ENCODE data around the gene SLC22A23. TPM values are rescaled to one million over a fixed set of nuclear protein-coding genes. Genes with fewer than 3 reads are reported as not detected.

SLC22A23 gene
- total and polyA plus RNA-seq, 2 experiments from 2014 or later, result 15.7 to 24.9 TPM

- peak overlapping the region; percentile 60 for H3K4me3 ChIP-seq
- H3K36me3 ChIP-seq, result no peaks in the 10 kb centered on the region
- DNase-seq (ENCODE audit: low read depth in 1 of 2, low spot score in 1 of 2), result peak; percentile 31 to 62
- no peak overlapping the region for H3K27ac ChIP-seq
- H3K4me1 ChIP-seq (ENCODE audit: low read depth), result peaks cover 18% of the 10 kb centered on the region
- TF ChIP-seq, protein P1, sequence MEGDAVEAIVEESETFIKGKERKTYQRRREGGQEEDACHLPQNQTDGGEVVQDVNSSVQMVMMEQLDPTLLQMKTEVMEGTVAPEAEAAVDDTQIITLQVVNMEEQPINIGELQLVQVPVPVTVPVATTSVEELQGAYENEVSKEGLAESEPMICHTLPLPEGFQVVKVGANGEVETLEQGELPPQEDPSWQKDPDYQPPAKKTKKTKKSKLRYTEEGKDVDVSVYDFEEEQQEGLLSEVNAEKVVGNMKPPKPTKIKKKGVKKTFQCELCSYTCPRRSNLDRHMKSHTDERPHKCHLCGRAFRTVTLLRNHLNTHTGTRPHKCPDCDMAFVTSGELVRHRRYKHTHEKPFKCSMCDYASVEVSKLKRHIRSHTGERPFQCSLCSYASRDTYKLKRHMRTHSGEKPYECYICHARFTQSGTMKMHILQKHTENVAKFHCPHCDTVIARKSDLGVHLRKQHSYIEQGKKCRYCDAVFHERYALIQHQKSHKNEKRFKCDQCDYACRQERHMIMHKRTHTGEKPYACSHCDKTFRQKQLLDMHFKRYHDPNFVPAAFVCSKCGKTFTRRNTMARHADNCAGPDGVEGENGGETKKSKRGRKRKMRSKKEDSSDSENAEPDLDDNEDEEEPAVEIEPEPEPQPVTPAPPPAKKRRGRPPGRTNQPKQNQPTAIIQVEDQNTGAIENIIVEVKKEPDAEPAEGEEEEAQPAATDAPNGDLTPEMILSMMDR (IDR thresholded peaks at IDR 0.05; ENCODE audit: low read depth, low read length), result no peak
- H3K27me3 ChIP-seq, result peaks cover 6% of the 10 kb centered on the region
- no peaks in the 10 kb centered on the region for H3K9me3 ChIP-seq (ENCODE audit: low read depth)
Measured at GRCh38 chr6:3457710-3458602, 1.1 kb upstream of the SLC22A23 start.

- Histone ChIP-seq H3K9me3 (ENCODE audit: low read depth) (no peaks in the 10 kb centered on the region), H3K27me3 (peaks cover 6% of the 10 kb centered on the region), H3K36me3 (no peaks in the 10 kb centered on the region), H3K27ac (no peak overlapping the region), H3K4me1 (ENCODE audit: low read depth) (peaks cover 21% of the 10 kb centered on the region), H3K4me3 (peak overlapping the region; percentile 60)
- TF ChIP-seq, protein P1 (IDR thresholded peaks at IDR 0.05; ENCODE audit: low read depth, low read length), result no peak
- DNase-seq (ENCODE audit: low read depth in 1 of 2, low spot score in 1 of 2), result no peak
Measured at GRCh38 chr6:3456395-3456897, 404 bp downstream of the SLC22A23 start.

GRCh38 chr6:3455569-3456394, 1.1 kb downstream of the SLC22A23 start:
- Histone ChIP-seq H3K36me3 (no peaks in the 10 kb centered on the region), H3K27me3 (peaks cover 6% of the 10 kb centered on the region), H3K27ac (no peak overlapping the region), H3K4me1 (ENCODE audit: low read depth) (peaks cover 21% of the 10 kb centered on the region), H3K4me3 (peak overlapping the region; percentile 53), H3K9me3 (ENCODE audit: low read depth) (no peaks in the 10 kb centered on the region)
- DNase-seq (ENCODE audit: low read depth in 1 of 2, low spot score in 1 of 2), result peak in 1 of 2 donors; percentile 49
- TF ChIP-seq, protein P1 (IDR thresholded peaks at IDR 0.05; ENCODE audit: low read depth, low read length), result peak; percentile 8

DNA sequence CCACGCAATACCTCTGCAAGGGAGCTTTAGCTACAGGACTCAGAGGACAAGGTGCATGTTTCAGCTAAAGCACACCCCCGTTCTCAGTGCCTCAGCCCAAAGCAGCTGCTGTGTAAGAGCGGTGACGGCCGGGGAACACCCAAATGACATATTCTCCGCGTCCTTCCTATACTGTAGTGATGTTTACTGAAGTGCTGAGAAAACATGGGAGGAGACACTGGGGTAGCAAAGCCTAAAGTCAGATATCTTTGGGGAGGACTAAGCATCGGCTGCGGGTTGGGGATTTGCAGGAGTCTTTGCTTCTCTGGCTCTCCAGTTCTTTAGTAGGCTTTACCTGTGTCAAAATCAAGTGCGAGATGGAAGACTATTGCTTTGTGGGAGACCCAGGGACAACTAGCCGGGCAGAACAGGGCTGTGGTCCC, 1.7 kb downstream of the SLC22A23 start:
- Histone ChIP-seq H3K36me3 (no peaks in the 10 kb centered on the region), H3K27ac (no peak overlapping the region), H3K27me3 (peaks cover 6% of the 10 kb centered on the region), H3K4me3 (peak overlapping the region; percentile 53), H3K9me3 (ENCODE audit: low read depth) (no peaks in the 10 kb centered on the region), H3K4me1 (ENCODE audit: low read depth) (peaks cover 21% of the 10 kb centered on the region)
- TF ChIP-seq, protein P1 (IDR thresholded peaks at IDR 0.05; ENCODE audit: low read depth, low read length), result no peak
- DNase-seq (ENCODE audit: low read depth in 1 of 2, low spot score in 1 of 2), result peak in 1 of 2 donors; percentile 29

GRCh38 chr6:3454273-3455010, 2.4 kb downstream of the SLC22A23 start:
- Histone ChIP-seq H3K4me3 (peak overlapping the region; percentile 53), H3K27me3 (peaks cover 6% of the 10 kb centered on the region), H3K36me3 (no peaks in the 10 kb centered on the region), H3K9me3 (ENCODE audit: low read depth) (no peaks in the 10 kb centered on the region), H3K27ac (no peak overlapping the region), H3K4me1 (ENCODE audit: low read depth) (peaks cover 21% of the 10 kb centered on the region)
- TF ChIP-seq, protein P1 (IDR thresholded peaks at IDR 0.05; ENCODE audit: low read depth, low read length), result no peak
- peak in 1 of 2 donors; percentile 56 for DNase-seq (ENCODE audit: low read depth in 1 of 2, low spot score in 1 of 2)

Measured in cardiac muscle cell (in vitro differentiated cells and primary cell).